Stimulated activated CD4-positive, alpha-beta T cell treated with anti-CD3 and anti-CD28 coated beads, TNF-alpha, amount 100 ng/mL, for 24 hours (primary cell): ENCODE data around the gene ANKRD61.
A peak's percentile ranks its signal among the peaks of the same experiment; 100 is the strongest.
"Not testable (repeated sequence)": the region's sequence is repeated elsewhere in the genome, so short reads cannot be mapped to it uniquely, and the experiment has no call there.

Source experiments
- DNase-seq, 3 experiments: peaks; one replicate each; pipeline ENCODE4 v3.0.0-alpha.2; 2020; ENCODE audit warnings: low read depth in 3 of 3

Gene ANKRD61

GRCh38 chr7:6030988-6031387 lies at the start of gene ANKRD61:
Gene ANKRD61 (plus strand): TSS chr7:6031376. CDS start chr7:6031376, 0 bp downstream.
- no peak for DNase-seq

DNA sequence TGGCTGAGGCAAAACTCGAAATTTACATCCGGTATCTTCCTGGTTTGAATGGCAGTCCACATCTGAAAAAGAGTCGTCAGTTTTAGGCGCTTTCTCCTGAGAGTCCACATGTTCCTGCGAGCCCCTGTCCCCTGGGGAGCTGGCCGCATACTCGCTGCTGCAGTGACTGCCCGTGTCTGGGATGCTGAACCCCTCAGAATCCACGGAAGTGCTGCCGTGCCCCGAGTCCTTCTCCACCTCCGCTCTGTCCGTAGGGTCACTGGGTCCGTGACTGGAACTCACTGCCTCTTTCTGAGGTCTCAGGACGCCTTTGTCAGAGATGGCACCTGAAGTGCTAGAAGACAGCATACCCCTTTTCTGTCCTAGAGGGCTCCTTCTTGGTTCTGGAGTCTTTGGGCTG lies 44.1 kb upstream of the ANKRD61 start:
- not testable (repeated sequence) for DNase-seq

DNA sequence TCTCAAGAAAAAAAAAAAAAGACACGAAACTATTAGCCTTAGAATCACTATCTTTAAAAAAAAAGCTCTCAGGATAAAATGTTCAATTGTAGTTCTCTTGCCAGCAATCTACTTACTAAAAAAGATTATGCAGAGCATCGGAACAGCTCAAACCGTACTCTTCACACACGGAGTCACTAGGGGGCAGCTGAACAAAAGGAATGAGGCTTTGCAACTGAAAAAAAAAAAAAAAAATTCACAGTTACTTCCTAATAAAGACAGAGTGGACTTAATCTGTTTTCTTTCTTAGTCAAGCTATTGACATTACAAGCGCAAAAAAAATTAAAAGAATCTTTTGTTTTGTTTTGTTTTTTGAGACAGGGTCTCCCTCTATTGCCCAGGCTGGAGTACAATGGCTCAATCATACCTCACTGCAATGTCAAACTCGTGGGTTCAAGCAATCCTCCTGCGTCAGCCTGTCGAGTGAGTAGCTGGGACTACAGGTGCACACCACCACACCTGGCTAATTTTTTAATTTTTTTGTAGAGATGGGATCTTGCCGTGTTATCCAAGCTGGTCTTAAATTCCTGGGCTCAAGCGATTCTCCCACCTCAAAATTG lies 33.9 kb upstream of the ANKRD61 start:
- no peak for DNase-seq

- DNase-seq: no peak
These were observed 23.8 kb upstream of the ANKRD61 start for GRCh38 chr7:6007386-6007785.

DNA sequence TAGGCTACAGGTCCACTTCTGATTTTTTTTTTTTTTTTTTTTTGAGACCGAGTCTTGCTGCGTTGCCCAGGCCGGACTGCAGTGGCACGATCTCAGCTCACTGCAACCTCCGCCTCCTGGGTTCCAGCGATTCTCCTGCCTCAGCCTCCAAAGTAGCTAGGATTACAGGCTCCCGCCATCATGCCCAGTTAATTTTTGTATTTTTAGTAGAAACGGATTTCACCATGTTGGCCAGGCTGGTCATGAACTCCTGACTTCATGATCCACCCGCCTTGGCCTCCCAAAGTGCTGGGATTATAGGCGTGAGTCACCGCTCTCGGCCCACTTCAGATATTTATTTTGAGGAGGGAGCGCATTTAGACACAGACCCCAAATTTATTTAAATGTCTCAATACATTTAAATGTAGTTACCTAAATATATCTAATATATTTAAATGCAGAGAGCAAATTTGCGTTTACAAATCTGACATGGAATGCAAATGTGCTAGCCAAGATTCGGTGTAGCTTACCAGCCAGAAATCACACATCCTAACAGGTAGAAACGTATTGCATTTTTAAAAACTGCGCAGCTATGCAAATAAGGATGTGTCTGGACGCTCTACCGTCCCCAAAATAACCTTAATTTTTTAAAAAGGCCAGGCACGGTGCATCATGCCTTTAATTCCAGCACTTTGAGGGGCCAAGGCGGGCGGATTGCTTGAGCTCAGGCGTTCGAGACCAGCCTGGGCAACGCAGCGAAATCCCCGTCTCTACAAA lies 23.2 kb upstream of the ANKRD61 start:
- DNase-seq: not testable (repeated sequence)

DNA sequence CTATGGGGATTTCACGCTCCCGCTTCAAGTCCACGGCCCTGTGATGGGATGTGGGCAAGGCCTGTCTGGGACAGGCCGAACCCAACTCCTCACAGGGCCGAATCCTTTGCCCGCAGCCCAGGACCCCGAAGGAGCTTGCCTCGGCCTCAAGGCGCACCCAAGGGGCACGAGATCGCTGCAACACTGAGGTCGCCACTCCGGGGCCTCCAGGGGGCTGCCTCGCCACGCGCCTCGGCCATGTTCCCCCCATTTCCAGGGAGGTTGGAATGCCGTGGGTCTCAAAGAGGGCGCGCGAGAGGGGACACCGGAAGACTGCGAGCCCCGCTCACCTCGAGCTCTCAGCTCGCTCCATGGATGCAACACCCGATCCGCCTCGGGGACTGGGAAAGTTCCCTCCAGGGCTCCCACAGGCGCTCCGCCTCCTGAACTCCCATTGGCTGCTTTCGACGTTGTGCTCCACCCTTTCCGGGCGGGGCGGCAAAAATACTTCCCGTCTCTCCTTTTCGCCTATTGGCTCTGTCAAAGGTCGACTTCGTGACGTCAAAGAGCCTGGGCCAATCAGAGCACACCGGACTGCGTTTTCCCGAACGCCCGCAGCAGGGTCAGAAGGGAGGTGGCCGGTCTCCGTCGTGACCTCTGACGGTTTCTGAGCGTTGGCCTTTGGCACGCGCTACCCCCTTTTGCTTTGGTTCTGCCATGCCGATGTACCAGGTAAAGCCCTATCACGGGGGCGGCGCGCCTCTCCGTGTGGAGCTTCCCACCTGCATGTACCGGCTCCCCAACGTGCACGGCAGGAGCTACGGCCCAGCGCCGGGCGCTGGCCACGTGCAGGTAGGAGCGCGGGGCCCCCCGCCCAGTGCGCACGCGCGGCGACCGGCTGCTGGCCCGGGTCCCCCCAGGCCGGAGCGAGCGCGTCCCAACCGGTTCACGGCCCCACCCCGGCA lies 22.2 kb upstream of the ANKRD61 start, which contains the start of the genes AIMP2 and PMS2:
Gene AIMP2 (plus strand): TSS at position 605 of the 944 bp plus-strand sequence. CDS start 92 bp downstream, at position 697.
Gene PMS2 (minus strand): TSS at position 382 of the 944 bp plus-strand sequence. CDS start 30 bp downstream, at position 352.
- peak; percentile 92 to 98 (median 98) for DNase-seq

DNA sequence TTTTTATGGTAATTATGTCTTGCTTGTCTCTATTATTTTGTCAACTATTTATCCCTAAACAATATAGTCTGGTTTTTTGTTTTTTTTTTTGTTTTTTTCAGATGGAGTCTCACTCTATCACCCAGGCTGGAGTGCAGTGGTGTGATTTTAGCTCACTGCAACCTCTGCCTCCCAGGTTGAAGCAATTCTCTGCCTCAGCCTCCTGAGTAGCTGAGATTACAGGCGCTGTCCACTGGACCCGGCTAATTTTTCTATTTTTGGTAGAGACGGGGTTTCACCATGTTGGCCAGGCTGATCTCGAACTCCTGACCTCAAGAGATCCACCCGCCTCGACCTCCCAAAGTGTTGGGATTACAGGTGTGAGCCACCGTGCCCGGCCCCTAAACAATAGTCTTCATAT lies 20.8 kb upstream of the ANKRD61 start:
- not testable (repeated sequence) for DNase-seq

GRCh38 chr7:6011541-6011940 lies 19.6 kb upstream of the ANKRD61 start:
- no peak for DNase-seq

GRCh38 chr7:6012355-6013104 lies 18.6 kb upstream of the ANKRD61 start:
- DNase-seq: no peak

DNA sequence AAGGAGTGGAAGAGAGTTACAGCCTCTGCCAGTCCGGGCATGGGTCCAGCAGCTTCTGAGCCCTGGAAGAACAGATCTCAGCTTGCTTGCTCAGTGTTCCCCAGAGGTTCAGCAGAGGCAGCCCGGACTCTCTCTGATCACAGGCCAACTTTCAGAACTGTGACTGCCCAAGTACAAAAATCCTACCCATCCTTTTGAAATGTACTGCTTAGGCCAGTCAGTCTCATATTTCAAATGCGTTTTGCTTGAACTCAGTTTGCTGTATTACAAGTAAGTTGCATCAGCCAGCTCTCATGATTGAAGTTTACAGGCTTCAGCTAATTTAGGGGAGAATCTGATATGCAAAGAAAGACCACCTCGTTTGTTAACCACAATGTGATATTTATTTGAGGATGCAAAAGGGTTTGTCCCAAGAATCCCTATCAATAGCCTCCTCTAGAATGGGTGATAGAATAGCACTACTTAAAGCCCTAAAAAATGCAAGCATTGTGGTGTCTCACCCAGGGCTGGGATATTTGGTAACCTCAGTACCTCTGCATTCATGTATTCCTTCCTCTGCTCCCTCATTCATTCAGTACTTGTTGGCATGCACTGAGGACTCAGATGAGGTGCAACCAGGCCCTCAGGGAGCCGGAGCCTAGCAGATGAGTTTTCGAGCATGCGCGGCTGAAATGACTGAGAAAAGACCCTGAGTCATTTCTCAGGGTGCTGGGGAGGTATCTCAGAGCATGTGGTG lies 15.1 kb upstream of the ANKRD61 start:
- DNase-seq: no peak

GRCh38 chr7:6016653-6016966 lies 14.6 kb upstream of the ANKRD61 start:
- DNase-seq: no peak

DNA sequence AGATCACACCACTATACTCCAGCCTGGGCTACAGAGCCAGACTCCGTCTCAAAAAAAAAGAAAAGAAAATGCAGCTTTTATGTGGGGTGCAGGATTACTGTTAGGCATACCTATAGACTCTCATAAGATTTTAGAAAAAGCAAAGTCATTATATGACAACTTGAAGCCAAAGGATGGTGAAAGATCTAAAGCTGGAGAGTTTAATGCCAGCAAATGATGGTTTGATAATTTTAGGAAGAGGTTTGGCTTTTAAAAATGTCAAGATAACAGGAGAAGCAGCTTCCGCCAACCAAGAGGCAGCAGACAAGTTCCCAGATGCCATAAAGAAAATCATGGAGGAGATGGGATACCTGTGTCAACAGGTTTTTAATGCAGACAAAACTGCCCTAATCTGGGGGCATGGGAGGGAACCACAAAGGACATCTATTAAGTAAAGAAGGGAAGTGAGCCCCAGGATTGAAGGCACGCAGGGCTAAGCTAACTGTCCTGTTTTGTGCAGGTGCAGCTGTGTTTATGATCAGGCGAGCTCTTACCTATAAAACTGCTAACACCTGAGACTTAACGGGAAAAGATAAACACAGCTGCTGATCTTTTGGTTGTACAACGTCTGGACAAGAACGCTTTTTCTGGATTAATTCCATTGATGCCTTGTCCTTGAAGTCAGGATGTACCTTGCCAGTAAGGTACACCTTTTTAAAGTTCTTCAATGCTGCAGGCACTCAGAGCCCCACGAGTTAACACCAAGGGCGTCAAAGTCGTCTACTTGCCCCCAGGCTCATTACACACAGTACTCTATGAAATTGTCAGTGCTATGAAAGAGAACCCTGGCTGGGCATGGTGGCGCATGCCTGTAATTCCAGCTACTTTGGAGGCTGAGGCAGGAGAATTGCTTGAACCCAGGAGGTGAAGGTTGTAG lies 10.5 kb upstream of the ANKRD61 start:
- no peak for DNase-seq

DNA sequence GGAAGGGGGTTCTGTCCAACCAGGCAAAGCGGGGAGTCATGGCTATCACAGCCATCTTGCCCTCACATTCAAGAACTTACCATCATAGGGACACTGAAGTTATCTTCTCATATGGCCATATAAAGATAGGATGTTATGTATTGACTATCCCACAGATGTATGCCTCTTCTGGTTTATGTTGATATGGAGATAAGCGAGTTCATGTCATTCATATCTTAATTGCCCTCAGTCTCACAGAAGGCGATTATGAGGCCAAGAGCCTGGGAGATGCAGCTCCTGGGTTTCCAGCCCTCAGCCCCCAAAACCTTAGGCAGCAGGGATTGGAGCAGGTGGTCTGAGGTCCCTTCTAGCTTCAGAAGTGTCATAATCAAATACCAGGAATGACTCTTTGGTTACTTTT lies 8.5 kb upstream of the ANKRD61 start:
- DNase-seq: no peak

DNA sequence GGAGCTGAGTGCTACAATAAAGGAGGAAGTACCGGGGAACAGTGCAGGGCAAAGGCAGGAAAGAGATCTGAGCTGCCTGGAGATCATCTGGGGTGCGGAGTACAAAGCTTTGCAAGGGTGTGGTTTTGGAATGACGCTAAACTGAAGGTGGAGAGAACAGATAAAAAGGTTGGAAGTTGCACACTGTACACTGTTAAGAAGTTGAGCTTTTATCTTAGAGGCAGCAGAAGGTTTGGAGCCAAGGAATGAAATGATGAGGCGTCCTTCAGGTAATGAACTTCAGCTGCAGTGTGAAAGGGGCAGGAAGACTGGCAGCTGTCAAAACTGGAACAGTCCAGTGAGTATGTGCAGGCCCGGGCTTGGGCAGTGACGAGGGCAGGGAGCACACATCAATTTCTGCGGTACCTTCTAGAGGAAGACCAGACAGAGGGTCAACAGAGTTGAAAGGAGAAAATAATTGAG lies 7.2 kb upstream of the ANKRD61 start:
- no peak for DNase-seq

DNA sequence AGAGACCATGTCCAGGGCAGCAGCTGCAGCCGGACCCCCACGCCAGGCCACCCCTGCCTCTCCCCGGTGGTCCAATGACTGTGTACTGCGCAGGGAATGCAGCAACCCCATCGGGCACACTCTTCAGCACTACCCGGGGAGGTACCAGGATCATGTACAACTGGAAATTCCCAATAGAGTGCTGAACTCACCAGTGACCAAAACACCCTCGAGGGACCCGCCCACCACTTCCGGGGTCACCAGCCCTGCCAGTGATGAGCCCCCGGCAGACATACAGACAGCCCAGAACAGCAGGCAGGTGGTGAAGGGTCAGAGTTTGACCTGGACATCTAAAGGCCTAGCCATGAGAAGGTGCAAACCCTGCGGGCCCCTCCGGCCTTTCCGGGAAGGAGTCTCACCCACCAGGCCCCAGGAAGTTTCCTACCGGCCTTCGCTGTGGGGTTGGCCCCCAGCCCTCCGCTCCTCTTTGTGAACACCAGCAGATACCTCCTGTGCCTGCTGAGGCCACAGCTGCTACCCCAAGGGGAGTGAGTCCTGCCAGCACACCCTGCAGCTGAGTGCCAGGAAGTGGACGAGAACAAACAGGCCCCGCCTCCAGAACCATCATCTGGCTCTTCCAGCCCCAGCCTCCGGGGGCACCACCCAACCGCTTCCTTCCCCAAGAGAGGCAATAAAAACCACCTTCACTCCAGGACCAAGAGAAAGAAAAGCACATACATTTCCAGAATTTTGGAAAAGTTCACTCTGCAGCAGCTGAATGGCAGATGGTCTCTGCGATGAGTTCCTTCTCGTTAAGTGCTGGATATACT lies 5.0 kb upstream of the ANKRD61 start:
- peak; percentile 16 to 57 (median 17) for DNase-seq

DNA sequence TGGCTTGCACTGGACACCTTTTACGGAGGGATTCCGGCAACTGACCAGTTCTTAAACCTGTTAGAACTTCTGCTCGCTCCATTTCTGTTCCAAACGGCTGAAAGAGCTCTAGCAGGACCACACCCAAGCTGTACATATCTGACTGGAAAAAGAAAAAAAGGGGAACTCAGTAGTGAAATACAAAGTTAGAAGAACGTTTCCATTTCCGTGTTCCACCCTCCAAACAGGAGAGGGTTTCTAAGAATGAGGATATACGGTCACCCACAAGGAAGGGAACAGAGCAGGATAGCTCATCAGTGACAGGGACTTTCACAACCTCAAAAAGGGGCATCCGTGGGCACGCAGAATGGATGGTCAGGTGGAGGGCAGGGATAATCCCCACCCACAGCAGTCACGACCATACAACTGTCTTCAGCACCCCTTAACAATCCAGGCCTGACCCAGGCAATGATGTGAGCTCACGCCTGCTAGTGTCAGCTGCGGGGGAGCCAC lies 4.3 kb upstream of the ANKRD61 start:
- no peak for DNase-seq

- no peak for DNase-seq
These were observed 3.3 kb upstream of the ANKRD61 start for GRCh38 chr7:6027806-6028365.

GRCh38 chr7:6028563-6028962 lies 2.6 kb upstream of the ANKRD61 start:
- no peak for DNase-seq
